HG03439 (cell line): Measurements from ENCODE around the gene FOXP1.

Source experiments
- ATAC-seq: cut with Tn5 transposase; IDR thresholded peaks from one replicate; pipeline ENCODE4 v1.9.1; 2021; ENCODE audit warnings: mild to moderate bottlenecking, moderate library complexity; ENCODE audit not compliant: unreplicated experiment

The FOXP1 gene

GRCh38 chr3:71003511-71003910 lies 580.0 kb downstream of the FOXP1 start:
- ATAC-seq, result no peak

GRCh38 chr3:71002298-71002697 lies 581.2 kb downstream of the FOXP1 start:
- ATAC-seq, result no peak

GRCh38 chr3:71001303-71001830 lies 582.2 kb downstream of the FOXP1 start:
- ATAC-seq, result no peak

DNA sequence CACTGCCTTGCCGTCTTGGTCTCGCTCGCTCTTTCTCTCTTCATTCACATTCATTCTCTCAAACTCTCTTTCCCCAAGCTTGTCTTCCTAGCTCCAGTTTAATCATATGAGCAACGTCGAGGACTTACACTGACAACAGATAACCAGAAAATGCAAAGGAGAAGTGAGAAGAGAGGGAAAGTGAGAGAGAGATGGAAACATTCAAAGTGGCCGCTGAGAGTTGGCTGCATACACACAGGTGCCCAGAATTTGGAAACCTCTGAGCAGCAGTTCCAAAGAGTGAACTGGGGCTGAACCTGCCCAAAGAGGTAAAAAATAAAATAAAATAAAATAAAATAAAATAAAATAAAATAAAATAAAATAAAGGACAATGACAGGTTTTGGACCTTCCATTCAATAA lies 583.0 kb downstream of the FOXP1 start:
- no peak for ATAC-seq

DNA sequence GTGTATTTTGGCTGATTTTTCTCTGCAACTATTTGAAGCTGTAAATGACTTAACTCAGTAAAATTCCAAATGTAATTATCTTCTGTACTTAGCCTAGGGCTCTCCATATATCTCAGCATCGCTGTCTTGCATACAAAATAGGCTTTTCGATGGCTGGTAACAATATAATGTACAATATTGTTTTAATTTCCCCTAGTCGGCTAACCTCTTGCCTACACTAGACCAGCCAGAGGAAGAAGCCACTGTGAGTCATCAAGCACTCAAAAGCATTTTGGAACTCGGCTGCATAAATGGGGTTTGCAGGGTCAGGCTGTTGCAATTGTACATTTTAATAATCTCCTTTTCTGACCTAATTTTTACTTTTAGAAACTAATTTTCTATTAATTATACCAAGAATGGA lies 583.8 kb downstream of the FOXP1 start:
- no peak for ATAC-seq

DNA sequence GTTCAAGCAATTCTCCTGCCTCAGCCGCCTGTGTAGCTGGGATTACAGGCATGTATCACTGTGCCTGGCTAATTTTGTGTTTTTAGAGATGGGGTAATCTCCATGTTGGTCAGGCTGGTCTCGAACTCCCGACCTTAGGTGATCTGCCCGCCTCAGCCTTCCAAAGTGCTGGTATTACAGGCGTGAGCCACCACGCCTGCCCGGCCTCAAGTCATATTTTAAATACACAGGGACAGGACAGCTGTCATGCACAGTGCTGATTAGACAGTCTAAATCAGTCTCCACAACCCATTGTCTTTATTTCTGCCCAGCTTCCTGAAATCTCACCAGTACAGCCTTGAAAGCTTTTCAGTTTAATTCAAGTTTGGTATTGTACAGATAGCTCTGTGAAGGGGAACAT lies 587.4 kb downstream of the FOXP1 start:
- no peak for ATAC-seq

- no peak for ATAC-seq
These were observed 588.9 kb downstream of the FOXP1 start for GRCh38 chr3:70994644-70995043.

- no peak for ATAC-seq
These were observed 590.8 kb downstream of the FOXP1 start for GRCh38 chr3:70992562-70993204.

DNA sequence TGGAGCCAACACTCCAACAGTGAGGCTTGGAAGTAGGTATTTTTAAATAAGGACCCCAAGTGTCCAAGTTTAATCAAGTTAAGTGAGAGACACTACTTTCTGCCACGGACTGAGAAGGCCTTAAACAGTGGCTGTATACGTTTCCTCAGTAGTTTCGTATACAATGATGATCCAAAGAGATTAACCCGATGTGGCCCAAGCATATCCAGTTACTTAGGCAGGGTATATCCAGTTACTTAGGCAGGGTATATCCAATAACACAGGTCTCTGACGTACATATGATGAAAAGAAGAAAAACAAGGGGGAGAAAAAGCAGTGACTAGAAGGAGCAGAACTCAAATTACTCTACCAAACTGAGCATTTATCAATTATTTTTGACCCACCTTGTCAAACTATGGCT lies 591.4 kb downstream of the FOXP1 start:
- ATAC-seq, result no peak

DNA sequence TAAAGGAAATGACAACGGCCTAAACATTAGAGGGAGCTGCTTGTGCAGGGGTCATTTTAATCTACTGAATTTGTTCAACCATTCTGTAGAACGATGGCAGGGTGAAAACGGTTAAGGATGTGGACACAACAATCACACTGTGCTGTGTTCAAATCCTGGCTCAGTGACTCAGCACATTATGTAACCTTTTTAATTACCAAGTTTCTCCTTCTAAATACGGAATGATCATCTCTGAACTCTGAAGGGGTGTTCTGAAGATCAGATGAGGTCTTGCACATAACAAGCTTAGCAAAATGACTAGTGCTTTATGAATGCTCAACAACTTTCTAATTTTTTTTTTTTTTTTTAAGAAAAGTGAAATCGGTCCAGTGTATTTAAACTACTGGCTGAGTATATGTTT lies 592.8 kb downstream of the FOXP1 start:
- no peak for ATAC-seq

DNA sequence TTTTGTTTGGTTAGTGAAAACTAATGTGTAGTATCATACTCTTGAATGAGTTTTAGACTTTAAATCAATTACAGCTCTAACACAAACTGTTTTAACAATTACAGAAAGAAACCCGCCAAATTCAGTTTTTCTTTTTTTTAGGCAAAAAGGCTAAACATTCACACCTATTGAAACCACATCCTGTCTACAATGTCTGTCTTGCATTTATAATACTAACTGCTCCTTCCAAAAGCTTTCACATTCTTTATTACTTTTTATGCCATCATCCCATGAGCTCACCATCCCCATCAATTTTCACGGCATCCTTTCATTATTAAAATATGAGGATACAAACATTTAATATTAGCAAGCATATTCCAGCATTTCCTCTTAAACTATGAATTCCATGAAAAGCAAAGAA lies 593.3 kb downstream of the FOXP1 start:
- ATAC-seq, result no peak

DNA sequence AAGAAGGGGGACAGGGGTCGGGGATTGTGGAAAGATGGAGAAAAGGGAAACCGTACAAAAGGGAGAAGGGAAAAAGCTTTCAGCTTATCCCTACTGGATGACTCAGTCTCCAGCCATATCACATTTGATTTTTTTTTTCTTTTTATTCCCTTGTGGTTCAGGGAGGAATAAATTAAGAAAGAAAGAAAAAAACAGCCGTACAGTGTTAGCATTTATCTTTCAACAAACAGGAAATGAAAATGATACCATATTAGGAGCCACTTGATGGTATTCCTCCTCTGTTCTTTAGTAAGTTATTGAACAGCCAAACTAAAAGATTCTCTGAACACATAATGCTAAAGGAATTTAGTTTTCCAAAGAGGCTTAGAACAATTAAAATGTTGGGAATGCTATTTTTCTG lies 594.4 kb downstream of the FOXP1 start:
- ATAC-seq, result no peak

- ATAC-seq, result no peak
These were observed 595.4 kb downstream of the FOXP1 start for GRCh38 chr3:70988111-70988510.

- no peak for ATAC-seq
These were observed 598.0 kb downstream of the FOXP1 start for GRCh38 chr3:70985572-70985971.

GRCh38 chr3:70984776-70985482 lies 598.6 kb downstream of the FOXP1 start:
- ATAC-seq, result no peak

DNA sequence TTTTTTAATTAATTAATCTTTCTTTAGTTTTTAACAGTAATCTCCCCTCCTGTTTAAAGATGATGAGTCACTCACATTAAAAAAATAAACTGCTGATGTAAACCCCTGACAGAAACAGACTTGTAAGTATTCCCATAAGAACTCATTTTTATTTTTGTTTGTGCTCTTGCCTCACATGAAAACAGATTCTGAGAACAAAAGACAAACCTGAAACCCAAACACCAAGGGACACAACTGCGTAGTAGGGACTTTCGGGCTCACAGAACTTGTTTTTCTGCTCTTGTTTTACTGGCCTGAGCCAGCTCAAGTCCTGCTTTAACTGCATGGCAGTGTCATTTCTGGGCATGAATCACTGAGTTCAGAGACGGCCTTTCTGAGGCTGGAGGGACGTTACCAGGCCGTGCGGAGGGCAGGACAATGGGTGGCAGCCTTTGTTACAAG lies 600.8 kb downstream of the FOXP1 start:
- peak; percentile 61 for ATAC-seq

DNA sequence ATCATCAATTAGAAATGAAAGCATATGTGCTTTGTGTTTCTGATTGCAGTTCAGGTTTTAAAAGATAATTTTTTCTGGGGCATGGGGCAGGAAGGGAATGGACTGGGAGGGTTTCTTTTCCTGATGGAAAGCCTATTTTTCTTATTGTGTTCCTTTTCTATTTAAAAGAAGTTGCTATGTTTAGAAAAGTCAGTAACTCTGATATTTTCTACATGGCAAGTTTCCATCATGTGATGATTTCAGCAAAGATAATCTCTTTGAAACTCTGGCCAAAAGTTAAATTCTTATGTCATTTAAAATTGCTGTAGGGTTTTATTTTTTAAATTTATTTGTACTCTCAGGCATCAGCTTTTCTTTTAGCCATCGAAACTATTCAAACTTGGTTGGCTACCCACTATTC lies 601.2 kb downstream of the FOXP1 start:
- no peak for ATAC-seq

DNA sequence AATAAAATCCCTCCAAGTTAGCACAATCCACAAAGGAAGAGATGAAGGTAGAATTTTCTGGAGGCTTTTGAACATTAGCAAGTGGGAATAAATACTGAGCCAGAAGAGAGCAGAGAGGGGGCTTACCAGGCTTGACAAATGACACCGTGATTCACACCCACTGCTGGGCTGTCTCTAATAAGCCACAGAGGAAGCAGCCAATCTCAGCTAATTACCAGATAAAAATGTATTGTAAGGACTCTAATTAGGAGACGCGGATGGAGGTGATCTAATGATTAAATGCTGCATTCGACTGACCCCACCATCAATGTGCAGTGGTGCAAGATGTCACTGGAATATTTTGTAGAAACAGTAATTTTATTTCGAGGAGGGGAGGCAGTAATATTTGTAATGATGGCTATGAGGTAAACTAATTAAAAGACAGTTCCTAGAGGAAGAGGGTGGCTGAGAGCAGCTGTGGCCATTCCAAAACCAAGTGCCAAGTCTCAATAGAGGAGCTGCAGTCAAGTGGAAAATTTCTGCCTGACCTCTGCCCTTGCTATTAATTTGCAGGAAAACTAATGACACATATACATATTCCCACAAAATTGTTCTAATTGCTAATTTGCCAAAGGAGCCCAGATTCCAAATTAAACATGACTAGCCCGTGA lies 602.2 kb downstream of the FOXP1 start:
- ATAC-seq, result no peak

DNA sequence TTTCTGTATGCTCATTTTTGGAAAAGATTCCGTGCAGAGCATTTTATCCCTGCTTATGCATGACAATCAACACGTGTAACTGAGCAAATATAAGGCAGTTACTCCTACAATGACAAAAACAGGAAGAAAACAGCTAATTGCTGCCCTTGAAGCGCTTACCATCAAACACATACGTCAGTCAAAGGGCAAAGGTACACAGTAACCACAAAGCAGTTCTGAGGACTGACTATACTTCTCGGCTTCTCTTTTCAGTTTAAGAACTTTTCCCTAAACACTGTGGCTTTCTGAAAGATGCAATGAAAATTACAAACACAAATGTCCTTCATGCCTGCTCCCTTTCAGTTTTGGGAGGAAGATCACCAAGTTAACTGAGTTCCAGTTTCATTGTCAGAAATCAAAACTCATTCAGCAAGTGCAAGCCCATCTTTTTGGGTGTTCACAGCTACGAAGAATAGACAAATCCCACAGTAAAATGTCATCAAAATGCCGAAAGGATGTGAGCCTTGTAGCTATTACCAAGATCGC lies 602.8 kb downstream of the FOXP1 start:
- no peak for ATAC-seq

DNA sequence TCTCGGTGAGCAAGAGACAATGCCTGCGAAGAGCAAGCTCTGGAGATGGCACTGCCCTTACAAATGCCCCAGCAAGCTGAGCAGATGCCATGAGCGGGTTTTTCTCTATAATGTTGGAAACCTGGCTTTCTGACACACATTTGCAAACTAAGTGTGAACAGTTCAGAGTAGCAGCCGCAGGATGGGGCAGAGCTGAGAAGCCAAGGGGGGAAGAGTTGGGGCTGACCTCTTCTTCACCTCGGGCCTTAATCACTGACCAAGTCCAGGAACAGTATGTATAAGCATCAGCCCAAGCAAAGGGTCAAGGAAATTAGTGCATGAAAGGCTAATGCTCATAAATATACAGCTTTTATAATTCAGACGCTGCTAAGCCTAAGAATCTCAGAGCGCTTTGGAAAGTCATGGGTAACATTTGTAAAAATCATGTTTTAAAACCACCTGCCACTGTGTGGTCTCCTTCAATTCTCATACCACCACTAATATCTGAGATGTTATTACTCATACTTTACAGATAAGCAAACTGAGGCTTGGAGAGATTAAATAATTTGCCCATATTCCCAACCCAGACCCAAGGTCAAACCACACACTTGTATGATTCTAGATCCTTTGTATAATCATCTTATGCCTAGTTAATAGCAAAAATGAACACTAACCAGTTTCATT lies 603.4 kb downstream of the FOXP1 start:
- no peak for ATAC-seq

DNA sequence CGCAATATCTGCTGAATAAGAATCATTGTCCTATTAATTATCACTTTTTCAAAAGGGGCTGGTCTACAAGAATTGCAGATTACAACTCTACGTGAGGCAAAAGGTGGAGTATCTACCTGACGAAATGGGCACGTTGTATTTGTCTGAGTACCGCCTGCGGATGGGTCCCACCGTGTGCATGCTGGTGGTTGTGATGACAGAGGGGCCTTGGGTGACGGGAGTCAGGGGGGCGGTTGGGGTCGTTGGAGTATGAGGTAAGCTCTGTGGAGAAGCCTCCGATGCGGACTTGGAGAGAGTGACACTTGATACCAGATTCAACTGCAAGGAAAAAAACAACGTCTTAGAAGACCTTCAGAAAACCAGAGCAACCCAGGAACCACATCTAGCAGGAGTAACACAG lies 605.8 kb downstream of the FOXP1 start:
- no peak for ATAC-seq
